Lung (tissue), 12 donors: ENCODE measurements around the gene PHB1. TPM values are rescaled to one million over a fixed set of nuclear protein-coding genes. Genes with fewer than 3 reads are reported as not detected.

Experiments used
- ATAC-seq: fragments of 200-7000 bp; cut with Tn5 transposase; one replicate; pipeline ENCODE4 v1.9.1; 2020; ENCODE audit warnings: moderate number of reproducible peaks; ENCODE audit not compliant: insufficient read depth, low FRiP score
- DNase-seq, 3 donors: peaks; one replicate each; pipeline ENCODE4 v3.0.0-alpha.2; 2013 to 2017
- H3K27ac ChIP-seq, 2 donors: one replicate each; pipeline ENCODE4 v1.5.1; 2013; ENCODE audit warnings: mild to moderate bottlenecking in 2 of 2, moderate library complexity in 2 of 2, control low read depth in 1 of 2, inconsistent platforms in 1 of 2, low read depth in 1 of 2, low read length in 1 of 2
- H3K27me3 ChIP-seq, 3 donors: one replicate each; pipeline ENCODE4 v1.5.1; 2013; ENCODE audit warnings: low read length in 2 of 3; ENCODE audit not compliant: control insufficient read depth in 3 of 3, insufficient read depth in 3 of 3
- H3K36me3 ChIP-seq, 4 donors: one replicate each; pipeline ENCODE4 v1.5.1; 2013; ENCODE audit warnings: low read length in 4 of 4, mild to moderate bottlenecking in 1 of 4, moderate library complexity in 1 of 4; ENCODE audit not compliant: control insufficient read depth in 4 of 4, insufficient read depth in 4 of 4
- H3K4me1 ChIP-seq, 5 donors: one replicate each; pipeline ENCODE4 v1.5.1; 2013; ENCODE audit warnings: low read length in 5 of 5, mild to moderate bottlenecking in 2 of 5, moderate library complexity in 1 of 5; ENCODE audit not compliant: control insufficient read depth in 5 of 5, insufficient read depth in 5 of 5
- H3K4me3 ChIP-seq: one replicate; pipeline ENCODE4 v1.5.1; 2013; ENCODE audit warnings: mild to moderate bottlenecking, control low read depth, moderate library complexity
- H3K9ac ChIP-seq, 2 donors: one replicate each; pipeline ENCODE4 v1.5.1; 2013; ENCODE audit warnings: low read length in 2 of 2, control low read depth in 1 of 2; ENCODE audit not compliant: insufficient read depth in 1 of 2
- H3K9me3 ChIP-seq, 4 donors: one replicate each; pipeline ENCODE4 v1.5.1; 2013; ENCODE audit warnings: low read length in 3 of 4, mild to moderate bottlenecking in 1 of 4, moderate library complexity in 1 of 4; ENCODE audit not compliant: control insufficient read depth in 4 of 4, insufficient read depth in 3 of 4
- CTCF ChIP-seq: IDR thresholded peaks from 2 replicates; pipeline ENCODE4 v1.5.1; 2012; ENCODE audit warnings: mild to moderate bottlenecking; ENCODE audit errors: control extremely low read depth, extremely low read depth
- WGBS, 2 donors: extraction: QIAGEN DNeasy Blood & Tissue Kit; methylation state at CpG; one replicate each; pipeline ENCODE4 v1.1.7; 2013; 5-methylcytosine and 5-hydroxymethylcytosine counted together
- polyA plus RNA-seq, 2 donors: library from polyadenylated mRNA; stranded (reverse); fragments of 200-250 nt; gene quantifications; one replicate each; pipeline ENCODE4 v1.2.1, GENCODE V29; 2013
- total RNA-seq, 2 donors: library from RNA; depleted of rRNA in 1 of 2; stranded (reverse); fragments of >200 nt in 1 of 2; gene quantifications; one replicate each; pipeline ENCODE4 v1.2.1, GENCODE V29; 2014 to 2021
- donor health status: control.
- donor health status: control.
- donor health status: Bipolar disorder and iron deficiency.
- donor health status: healthy.
- donor health status: DM: yes; HTN: yes; CAD: no.

Gene PHB1
- total and polyA plus RNA-seq, 4 donors: 51.2 to 209 (median 128) TPM

DNA sequence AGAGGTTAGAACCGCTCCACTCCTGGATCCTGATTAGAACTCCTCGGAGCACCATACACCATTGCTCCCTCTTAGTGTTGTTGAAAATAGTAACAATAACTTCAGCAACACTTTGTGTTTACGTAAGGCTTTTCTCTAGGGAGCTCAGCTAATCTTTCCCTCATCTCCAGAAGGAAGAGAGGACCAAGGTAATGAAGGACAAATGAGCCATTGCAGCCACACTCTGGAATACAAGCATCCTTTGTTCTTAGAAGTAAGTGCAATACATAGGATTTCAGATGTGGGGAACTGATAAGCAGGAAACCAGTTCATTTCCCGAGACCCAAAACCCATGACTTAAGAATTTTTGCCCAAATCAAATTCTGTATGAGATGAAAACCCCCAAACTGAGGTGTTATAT is 29.7 kb downstream of the PHB1 start:
- H3K27ac ChIP-seq: no peak overlapping the region
- H3K9ac ChIP-seq: no peak overlapping the region
- no peak overlapping the region for H3K4me3 ChIP-seq
- 85 to 90% methylated on average over 4 of the region's 4 CpGs for WGBS, 2 donors
- DNase-seq: no peak
- no peaks in the 10 kb centered on the region for H3K9me3 ChIP-seq
- no peaks in the 10 kb centered on the region for H3K27me3 ChIP-seq
- no peaks in the 10 kb centered on the region for H3K36me3 ChIP-seq
- peaks cover 0 to 10% (median 0%) of the 10 kb centered on the region in 5 donors for H3K4me1 ChIP-seq
- ATAC-seq: no peak
- no peak for TF ChIP-seq CTCF

GRCh38 chr17:49383060-49383459 is 31.6 kb downstream of the PHB1 start:
- WGBS, 2 donors: 93 to 94% methylated on average over 10 of the region's 10 CpGs
- Histone ChIP-seq H3K4me3 (no peak overlapping the region), H3K4me1 (peaks cover 0 to 10% (median 0%) of the 10 kb centered on the region in 5 donors), H3K36me3 (no peaks in the 10 kb centered on the region), H3K27me3 (no peaks in the 10 kb centered on the region), H3K9me3 (peaks cover 0 to under 1% (median 0%) of the 10 kb centered on the region in 4 donors), H3K27ac (no peak overlapping the region), H3K9ac (no peak overlapping the region)
- no peak for ATAC-seq
- DNase-seq: no peak
- no peak for TF ChIP-seq CTCF

DNA sequence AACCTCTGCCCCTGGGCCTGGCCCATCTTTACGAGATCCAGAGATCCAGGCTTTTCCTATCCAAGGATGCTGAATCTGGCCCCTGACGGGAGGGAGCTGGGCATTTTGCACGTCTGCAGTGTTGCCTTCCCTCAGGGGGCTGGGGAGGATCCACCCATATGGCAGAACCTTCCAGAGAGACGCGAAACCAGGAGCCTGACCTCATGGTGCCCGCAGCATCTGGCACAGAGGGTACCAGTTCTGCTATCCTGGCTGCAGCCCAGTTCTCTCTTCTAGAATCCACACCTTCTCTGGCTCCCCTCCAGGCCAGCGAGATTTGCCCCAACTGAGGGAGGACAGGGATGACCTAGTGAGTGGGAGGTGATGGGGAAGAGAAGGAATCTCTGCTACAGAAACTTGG is 32.1 kb downstream of the PHB1 start:
- peaks cover 0 to 1% (median 0%) of the 10 kb centered on the region in 4 donors for H3K9me3 ChIP-seq
- peaks cover 0 to 10% (median 0%) of the 10 kb centered on the region in 5 donors for H3K4me1 ChIP-seq
- 87 to 90% methylated on average over 7 of the region's 7 CpGs for WGBS, 2 donors
- no peaks in the 10 kb centered on the region for H3K27me3 ChIP-seq
- no peak for TF ChIP-seq CTCF
- no peak overlapping the region for H3K4me3 ChIP-seq
- no peaks in the 10 kb centered on the region for H3K36me3 ChIP-seq
- DNase-seq (no peak), ATAC-seq (no peak)
- H3K27ac ChIP-seq: no peak overlapping the region
- no peak overlapping the region for H3K9ac ChIP-seq

DNA sequence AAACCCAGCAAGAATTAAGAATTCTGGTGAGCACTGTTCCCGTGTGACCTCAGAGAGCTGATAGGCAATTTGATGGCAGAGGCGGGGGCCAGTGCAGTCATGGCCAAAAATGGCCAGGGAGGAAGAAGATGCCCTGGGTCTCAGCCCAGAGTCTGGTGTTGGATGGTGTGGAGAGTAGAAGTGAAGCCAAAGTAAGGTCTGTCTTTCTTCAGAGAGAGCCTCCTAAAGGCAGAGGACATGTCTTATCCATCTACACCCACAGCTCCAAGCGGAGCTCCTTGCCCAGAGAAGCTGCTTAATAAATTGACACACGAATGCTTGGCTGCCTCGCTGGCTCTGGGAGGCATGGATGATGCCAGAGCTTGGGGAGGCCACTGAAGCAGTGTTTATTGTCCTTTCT is 32.9 kb downstream of the PHB1 start:
- WGBS, 2 donors: 83 to 88% methylated on average over 5 of the region's 5 CpGs

More for the DNA sequence above, 32.9 kb downstream of the PHB1 start:
- TF ChIP-seq CTCF: no peak
- Histone ChIP-seq H3K27ac (no peak overlapping the region), H3K9me3 (peaks cover 0 to 1% (median 0%) of the 10 kb centered on the region in 4 donors), H3K4me1 (peaks cover 0 to 10% (median 0%) of the 10 kb centered on the region in 5 donors), H3K9ac (no peak overlapping the region), H3K27me3 (no peaks in the 10 kb centered on the region), H3K4me3 (no peak overlapping the region), H3K36me3 (no peaks in the 10 kb centered on the region)
- no peak for ATAC-seq
- no peak for DNase-seq
